EL (cell line): Measurements from ENCODE around the gene SLC6A18.
"Not testable (repeated sequence)": the region's sequence is repeated elsewhere in the genome, so short reads cannot be mapped to it uniquely, and the experiment has no call there.

Experiments used
- DNase-seq: peaks from one replicate; pipeline ENCODE4 v3.0.0-alpha.2; 2016

The SLC6A18 gene

GRCh38 chr5:1259806-1260480 lies 34.8 kb downstream of the SLC6A18 start:
- DNase-seq: no peak

GRCh38 chr5:1261643-1262042 lies 36.5 kb downstream of the SLC6A18 start:
- DNase-seq: no peak

DNA sequence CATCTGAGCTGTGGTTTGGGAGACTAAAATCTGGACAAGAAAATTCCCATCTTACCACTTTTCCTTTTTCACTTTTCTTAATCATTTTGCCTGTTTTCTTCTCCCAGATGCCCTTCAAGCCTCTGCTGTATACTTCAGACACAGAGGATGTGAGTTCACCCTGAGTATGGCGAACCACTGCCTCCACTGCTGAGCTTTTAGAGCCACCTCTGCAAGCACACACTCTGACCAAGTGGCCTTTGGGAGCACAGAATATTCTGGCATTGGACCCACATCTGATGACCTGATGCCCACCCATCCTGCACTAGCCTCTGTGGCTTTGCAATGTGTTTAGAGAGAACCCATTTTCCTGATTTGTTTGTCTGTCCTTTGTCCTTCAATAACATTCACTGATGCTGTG lies 37.2 kb downstream of the SLC6A18 start:
- DNase-seq: no peak

DNA sequence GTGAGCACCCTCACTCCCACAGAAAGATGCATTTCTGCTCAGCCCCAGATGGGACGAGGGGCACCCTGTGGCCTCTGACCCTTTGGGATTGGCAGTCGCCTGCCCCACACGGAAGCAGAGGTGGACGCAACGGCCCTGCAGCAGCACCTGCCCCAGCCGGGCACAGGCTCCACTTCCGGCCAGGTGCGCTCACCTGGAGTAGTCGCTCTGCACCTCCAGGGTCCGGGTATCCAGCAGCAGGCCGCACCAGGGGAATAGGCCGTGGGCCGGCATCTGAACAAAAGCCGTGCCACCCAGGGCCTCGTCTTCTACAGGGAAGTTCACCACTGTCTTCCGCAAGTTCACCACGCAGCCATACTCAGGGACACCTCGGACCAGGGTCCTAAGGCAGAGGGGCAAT lies 39.0 kb downstream of the SLC6A18 start:
- DNase-seq: peak; percentile 47

GRCh38 chr5:1265026-1265425 lies 39.8 kb downstream of the SLC6A18 start:
- no peak for DNase-seq

DNA sequence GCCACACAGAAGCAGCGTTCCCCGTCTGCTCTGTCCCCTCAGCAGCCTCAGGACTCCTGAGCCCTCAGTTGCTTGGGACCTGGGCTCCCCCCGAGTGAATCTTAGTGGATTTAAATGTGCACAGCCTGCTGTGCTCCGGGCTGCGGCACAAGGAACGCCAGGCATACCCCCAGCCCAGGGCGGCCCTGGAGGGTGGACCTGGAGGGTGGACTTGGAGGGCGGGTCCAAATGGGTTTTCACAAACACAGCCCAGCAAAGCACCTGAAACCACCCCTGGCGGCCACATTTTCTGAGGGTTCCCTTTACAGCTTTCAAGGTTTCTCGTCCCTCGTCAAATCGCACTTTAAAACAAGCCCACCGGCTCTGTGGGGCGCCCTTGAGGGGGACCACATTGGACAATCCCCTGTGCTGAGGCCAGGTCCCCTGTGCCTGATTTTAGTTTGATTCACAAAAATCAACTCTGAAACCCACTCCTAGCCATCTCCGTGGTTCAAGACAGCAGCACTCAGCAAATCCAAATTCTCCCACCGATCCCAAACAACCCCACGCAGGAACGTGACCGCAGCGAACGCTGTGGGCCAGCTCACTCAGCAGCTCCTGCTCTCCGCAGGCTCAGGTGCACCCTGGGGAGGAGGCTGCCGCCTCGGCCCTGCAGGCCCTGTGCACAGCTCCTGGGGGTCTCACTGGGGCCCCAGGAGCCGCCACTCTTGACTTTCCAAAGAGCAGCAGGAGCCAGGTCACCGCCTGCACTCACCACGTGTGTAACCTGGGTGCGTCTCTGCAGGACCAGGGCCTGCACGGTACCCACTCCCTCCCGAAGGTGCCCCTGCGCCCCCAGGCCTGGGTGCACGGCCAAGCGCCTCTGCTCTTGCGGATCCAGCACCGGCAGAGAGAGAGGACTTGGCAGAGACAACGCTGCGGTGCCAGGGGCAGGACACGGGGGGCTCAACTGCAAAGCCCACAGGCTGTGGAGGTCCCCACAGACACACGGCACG lies 40.6 kb downstream of the SLC6A18 start:
- no peak for DNase-seq

GRCh38 chr5:1266791-1267190 lies 41.6 kb downstream of the SLC6A18 start:
- no peak for DNase-seq

GRCh38 chr5:1267464-1267863 lies 42.3 kb downstream of the SLC6A18 start:
- not testable (repeated sequence) for DNase-seq

- no peak for DNase-seq
These were observed 42.9 kb downstream of the SLC6A18 start for GRCh38 chr5:1268056-1268455.

DNA sequence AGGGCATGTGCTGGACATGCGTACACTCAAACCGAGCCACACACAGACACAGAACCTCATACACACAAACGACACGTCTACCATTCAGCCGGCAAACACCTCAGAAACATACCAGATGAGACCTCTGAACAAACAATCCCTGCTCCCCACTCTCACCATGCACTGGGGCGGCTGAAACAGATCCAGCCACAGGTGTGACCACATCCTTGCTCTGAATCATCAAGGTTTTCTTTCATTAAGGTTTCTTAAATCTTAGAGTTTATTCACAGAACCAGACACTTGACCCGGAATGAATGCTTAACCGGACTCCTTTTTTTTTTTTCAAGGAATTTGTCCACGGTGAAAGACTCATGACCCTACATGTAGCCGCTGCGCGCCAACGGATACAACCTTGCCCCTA lies 43.5 kb downstream of the SLC6A18 start:
- no peak for DNase-seq

GRCh38 chr5:1270426-1270825 lies 45.2 kb downstream of the SLC6A18 start:
- no peak for DNase-seq

- DNase-seq: no peak
These were observed 46.0 kb downstream of the SLC6A18 start for GRCh38 chr5:1270933-1271914.

DNA sequence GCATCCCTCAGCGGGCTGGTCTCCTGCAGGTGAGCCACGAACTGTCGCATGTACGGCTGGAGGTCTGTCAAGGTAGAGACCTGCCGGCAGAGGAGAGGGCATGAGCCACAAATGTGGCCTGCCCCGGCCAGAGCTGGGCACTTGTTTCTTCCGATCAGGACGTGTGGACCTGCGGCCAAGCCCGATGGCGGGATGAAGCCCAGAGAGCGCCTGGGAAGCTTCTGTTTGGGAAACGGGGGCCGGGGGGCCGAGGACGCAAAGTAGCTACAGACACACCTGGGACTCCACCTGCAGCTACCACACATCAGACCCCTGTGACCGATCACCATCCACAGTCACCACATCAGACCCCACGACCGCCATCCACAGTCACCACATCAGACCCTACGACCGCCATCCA lies 47.0 kb downstream of the SLC6A18 start:
- no peak for DNase-seq

GRCh38 chr5:1273745-1274144 lies 48.6 kb downstream of the SLC6A18 start:
- DNase-seq: no peak

DNA sequence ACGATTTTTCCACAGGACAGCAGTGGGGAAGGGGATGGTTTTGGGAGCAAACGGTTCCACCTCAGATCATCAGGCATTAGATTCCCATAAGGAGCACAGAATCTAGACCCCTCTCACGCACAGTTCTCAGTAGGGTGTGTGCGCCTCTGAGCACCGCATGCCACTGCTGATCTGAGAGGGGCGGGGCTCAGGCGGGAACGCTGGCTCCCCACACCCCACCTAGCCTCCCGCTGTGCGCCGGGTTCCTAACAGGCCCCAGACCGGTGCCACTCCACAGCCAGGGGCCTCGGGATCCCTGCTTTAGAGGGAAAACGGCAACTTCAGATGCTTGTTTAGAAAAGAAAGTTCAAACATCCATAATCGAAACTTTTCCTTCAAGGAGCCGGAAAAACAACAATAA lies 49.3 kb downstream of the SLC6A18 start:
- DNase-seq: no peak

DNA sequence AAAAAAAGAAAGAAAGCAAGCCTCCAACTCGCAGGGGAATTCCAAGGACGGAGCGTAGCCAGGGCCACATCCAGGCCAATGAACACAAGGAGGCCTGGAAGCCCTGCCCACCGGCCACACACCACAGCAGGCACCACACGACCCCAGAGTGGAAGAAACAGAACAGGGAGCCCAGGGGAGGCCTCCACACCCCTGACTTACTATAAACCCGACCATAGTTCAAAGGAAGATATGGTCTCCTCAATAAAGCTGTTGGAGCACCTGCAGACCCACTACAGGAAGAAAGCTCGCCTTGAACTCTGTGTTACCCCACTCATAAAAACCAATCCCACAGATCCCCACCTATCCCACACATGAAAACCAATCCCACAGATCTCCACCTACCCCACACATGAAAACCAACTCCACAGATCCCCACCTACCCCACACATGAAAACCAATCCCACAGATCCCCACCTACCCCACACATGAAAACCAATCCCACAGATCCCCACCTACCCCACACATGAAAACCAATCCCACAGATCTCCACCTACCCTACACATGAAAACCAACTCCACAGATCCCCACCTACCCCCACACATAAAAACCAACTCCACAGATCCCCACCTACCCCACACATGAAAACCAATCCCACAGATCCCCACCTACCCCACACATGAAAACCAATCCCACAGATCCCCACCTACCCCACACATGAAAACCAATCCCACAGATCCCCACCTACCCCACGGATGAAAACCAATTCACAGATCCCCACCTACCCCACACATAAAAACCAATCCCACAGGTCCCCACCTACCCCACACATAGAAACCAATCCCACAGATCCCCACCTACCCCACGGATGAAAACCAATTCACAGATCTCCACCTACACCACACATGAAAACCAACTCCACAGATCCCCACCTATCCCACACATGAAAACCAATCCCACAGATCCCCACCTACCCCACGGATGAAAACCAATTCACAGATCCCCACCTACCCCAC lies 50.5 kb downstream of the SLC6A18 start:
- DNase-seq: not testable (repeated sequence)

DNA sequence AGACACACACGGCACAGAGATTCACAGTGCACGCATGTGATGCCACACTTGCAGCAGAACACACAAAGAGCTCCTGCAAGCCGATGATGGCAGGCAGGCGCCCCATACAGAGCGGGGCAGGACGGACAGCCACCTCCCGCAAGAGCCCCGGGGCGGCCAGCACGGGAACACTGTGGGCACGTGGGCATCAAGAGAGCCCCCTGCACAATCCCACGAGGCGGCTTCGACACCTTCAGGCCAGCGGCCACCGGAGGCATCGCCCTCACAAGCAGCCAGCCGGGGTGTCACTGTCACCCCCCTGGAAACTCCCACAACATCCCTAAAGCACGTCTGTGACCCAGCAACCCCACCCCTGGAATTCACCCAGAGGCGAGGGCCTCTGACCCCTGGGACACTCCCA lies 51.7 kb downstream of the SLC6A18 start:
- DNase-seq: no peak

DNA sequence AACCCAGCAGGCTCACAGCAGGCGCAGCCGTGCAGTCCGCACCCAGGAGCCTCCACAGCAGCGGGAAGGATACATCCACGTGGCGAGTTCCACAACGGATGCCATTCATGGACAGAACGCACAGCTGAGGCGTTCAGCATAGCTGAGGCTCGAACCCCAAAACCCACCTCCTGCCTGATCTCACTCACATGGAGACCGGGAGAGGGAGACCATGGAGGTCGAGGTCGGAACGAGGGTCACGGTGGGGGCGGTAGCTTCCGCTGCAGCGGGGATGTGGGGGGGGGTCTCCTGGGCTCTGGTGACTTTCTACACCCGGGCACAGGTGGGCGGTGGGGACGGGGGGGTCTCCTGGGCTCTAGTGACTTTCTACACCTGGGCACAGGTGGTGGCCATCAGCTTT lies 52.1 kb downstream of the SLC6A18 start:
- DNase-seq: no peak

DNA sequence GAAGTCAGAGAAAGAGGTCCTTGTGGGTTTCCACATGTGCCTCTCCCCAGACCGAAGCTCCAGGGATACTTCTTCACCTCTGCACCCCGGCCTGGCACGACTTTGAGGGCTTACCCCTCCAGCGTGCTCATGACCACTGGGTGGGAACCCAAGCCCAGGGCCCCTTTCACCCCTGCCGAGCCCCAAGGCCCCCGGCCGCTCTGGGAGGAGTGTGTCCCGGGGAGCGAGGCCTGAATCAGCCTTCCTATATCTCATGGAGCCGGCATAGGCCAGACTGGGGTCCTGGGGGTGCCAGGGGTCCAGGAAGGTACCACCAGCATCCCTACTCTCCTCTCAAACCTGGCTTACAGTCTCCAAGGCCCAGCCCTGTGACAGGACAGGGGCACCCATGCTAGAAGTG lies 52.6 kb downstream of the SLC6A18 start:
- no peak for DNase-seq

DNA sequence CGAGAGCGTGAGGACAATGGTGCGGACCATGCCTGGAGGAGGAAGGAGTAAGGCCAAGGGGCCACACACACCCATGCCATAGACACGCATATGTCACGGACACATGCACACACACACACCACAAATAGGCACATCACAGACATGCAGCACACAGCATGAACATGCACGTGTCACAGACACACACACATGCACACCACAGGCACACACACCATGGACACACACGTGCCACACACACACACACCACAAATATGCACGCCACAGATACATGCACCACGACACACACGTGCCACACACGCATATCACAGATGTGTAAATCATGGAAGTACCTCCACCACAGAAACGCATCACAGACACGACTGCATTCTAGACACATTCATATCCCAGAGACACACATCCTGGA lies 53.0 kb downstream of the SLC6A18 start:
- no peak for DNase-seq

GRCh38 chr5:1278656-1279442 lies 53.7 kb downstream of the SLC6A18 start:
- DNase-seq: peak; percentile 41
